ENCODE data around the gene AMBRA1. TPM values are rescaled to one million over a fixed set of nuclear protein-coding genes. Genes with fewer than 3 reads are reported as not detected.

AMBRA1 gene
- total and polyA plus RNA-seq, 2 donors (not counting 3 experiments of a cell fraction or from before 2014, with no cell fraction given) = 18.4 to 32.4 TPM

DNA sequence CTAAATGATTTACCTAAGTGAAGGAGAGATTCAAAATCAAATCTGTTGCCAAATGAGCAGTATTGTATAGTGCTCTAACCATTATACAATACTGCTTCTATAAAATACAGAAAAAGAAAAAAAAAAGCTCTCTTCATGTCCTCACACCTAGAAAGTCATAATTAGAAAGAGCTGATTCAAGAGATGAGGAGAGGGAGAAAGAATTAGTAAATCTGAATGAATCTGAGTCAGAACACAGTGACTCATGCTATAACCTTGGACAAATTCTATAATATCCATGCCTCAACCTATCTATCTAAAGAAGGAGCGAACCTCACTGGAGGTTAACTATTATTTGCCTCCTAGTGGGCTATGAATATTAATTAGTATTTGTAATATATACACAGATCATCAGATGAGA lies 29.4 kb downstream of the AMBRA1 start:
- Histone ChIP-seq H3K27me3 (ENCODE audit: control insufficient read depth in 2 of 2, insufficient read depth in 2 of 2, low read length in 2 of 2) (no peaks in the 10 kb centered on the region), H3K4me3 (replicated peaks in 1 of 3; ENCODE audit: insufficient read depth in 1 of 3, low read depth in 1 of 3, low read length in 3 of 3) (no peak overlapping the region), H3K9ac (replicated peaks; ENCODE audit: extremely low read depth, insufficient read depth, low read length) (no peak overlapping the region), H3K4me1 (ENCODE audit: control insufficient read depth, extremely low read depth, insufficient read depth, low read length) (peaks cover 24% of the 10 kb centered on the region), H4K20me1 (replicated peaks; ENCODE audit: control insufficient read depth, extremely low read depth, insufficient read depth, low read length) (no peaks in the 10 kb centered on the region), H3K4me2 (ENCODE audit: insufficient read depth, low read length) (no peak overlapping the region), H3K79me2 (ENCODE audit: control insufficient read depth, insufficient read depth, low read length) (peaks cover 53% of the 10 kb centered on the region), H3K9me1 (replicated peaks; ENCODE audit: control insufficient read depth, extremely low read depth, insufficient read depth, low read length) (no peaks in the 10 kb centered on the region), H3K36me3 (ENCODE audit: control insufficient read depth in 2 of 2, extremely low read depth in 1 of 2, insufficient read depth in 2 of 2, low read length in 2 of 2) (no peaks in the 10 kb centered on the region), H2AFZ (ENCODE audit: low read depth, low read length) (no peak overlapping the region), H3K27ac (ENCODE audit: insufficient read depth, low read depth, low read length) (no peak overlapping the region), H3K9me3 (replicated peaks; ENCODE audit: control insufficient read depth, insufficient read depth, low read length) (no peaks in the 10 kb centered on the region)
- FAIRE-seq (peak; percentile 67), DNase-seq (ENCODE audit: low read depth, low spot score) (peak; percentile 40)
- BruUV-seq (replicated peaks) = no TSS peak
- TF ChIP-seq EZH2 (IDR thresholded peaks at IDR 0.05; ENCODE audit: borderline replicate concordance, low read depth, low read length, severe bottlenecking) = no peak
- no peak for TF ChIP-seq POLR2AphosphoS5 (IDR thresholded peaks at IDR 0.05; ENCODE audit: insufficient read depth, low read depth, low read length)
- TF ChIP-seq, protein P1, sequence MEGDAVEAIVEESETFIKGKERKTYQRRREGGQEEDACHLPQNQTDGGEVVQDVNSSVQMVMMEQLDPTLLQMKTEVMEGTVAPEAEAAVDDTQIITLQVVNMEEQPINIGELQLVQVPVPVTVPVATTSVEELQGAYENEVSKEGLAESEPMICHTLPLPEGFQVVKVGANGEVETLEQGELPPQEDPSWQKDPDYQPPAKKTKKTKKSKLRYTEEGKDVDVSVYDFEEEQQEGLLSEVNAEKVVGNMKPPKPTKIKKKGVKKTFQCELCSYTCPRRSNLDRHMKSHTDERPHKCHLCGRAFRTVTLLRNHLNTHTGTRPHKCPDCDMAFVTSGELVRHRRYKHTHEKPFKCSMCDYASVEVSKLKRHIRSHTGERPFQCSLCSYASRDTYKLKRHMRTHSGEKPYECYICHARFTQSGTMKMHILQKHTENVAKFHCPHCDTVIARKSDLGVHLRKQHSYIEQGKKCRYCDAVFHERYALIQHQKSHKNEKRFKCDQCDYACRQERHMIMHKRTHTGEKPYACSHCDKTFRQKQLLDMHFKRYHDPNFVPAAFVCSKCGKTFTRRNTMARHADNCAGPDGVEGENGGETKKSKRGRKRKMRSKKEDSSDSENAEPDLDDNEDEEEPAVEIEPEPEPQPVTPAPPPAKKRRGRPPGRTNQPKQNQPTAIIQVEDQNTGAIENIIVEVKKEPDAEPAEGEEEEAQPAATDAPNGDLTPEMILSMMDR (IDR thresholded peaks at IDR 0.05; ENCODE audit: extremely low read depth in 1 of 2, insufficient read depth in 1 of 2, low read depth in 1 of 2, low read length in 2 of 2) = no peak
- TF ChIP-seq MYC (IDR thresholded peaks at IDR 0.05; ENCODE audit: low read depth, low read length) = no peak
- TF ChIP-seq GATA2 (IDR thresholded peaks at IDR 0.05; ENCODE audit: insufficient read depth, insufficient read length, low read depth, low read length) = no peak
- no peak for TF ChIP-seq POLR2A (IDR thresholded peaks at IDR 0.05; ENCODE audit: low read depth, low read length)
- TF ChIP-seq JUN (IDR thresholded peaks at IDR 0.05; ENCODE audit: borderline replicate concordance, insufficient read depth, insufficient read length, low read depth) = peak; percentile 53
- TF ChIP-seq FOS (IDR thresholded peaks at IDR 0.05; ENCODE audit: borderline replicate concordance, insufficient read depth, low read length) = peak; percentile 81
- TF ChIP-seq, protein P2, sequence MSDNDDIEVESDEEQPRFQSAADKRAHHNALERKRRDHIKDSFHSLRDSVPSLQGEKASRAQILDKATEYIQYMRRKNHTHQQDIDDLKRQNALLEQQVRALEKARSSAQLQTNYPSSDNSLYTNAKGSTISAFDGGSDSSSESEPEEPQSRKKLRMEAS (IDR thresholded peaks at IDR 0.05; ENCODE audit: insufficient read depth, insufficient read length) = no peak
- dilution Hi-C loops (cut with MboI; ENCODE audit: extremely low pct_ligation_motif_present, low sequenced_read_pairs) (no loop called here), intact Hi-C loops (cut with micrococcal nuclease) (no loop called here)
- ChIA-PET POLR2A (no interaction called here), CTCF (interaction anchor here (1.5 to 1.6 kb wide), 3 partner anchors 10 to 29 kb away, joined by 4 to 8 read pairs (median 6); partner anchors contain the start of gene AMBRA1)
